Fibroblast of lung (primary cell): ENCODE data around the gene STK4. TPM values are rescaled to one million over a fixed set of nuclear protein-coding genes. Genes with fewer than 3 reads are reported as not detected.

ENCODE experiments used
- DNase-seq, 2 donors: peaks; one replicate each; pipeline versions ENCODE4 v3.0.0 to v3.0.0-alpha.2; 2010; ENCODE audit warnings: low read depth in 2 of 2
- H2AFZ ChIP-seq: 2 replicates; pipeline ENCODE4 v1.5.1; 2012; ENCODE audit warnings: low read length, control low read depth, inconsistent platforms
- H3K27ac ChIP-seq: 2 replicates; pipeline ENCODE4 v1.5.1; 2011; ENCODE audit warnings: low read length, control low read depth; ENCODE audit not compliant: insufficient read depth
- H3K27me3 ChIP-seq: 2 replicates; pipeline ENCODE4 v1.5.1; 2011; ENCODE audit warnings: mild to moderate bottlenecking, low read length; ENCODE audit not compliant: control insufficient read depth, insufficient read depth
- H3K36me3 ChIP-seq: 2 replicates; pipeline ENCODE4 v1.5.1; 2011; ENCODE audit warnings: low read length; ENCODE audit not compliant: control insufficient read depth, insufficient read depth
- H3K4me1 ChIP-seq: 2 replicates; pipeline ENCODE4 v1.5.1; 2011; ENCODE audit warnings: low read length; ENCODE audit not compliant: control insufficient read depth, insufficient read depth; ENCODE audit errors: extremely low read depth
- H3K4me2 ChIP-seq: 2 replicates; pipeline ENCODE4 v1.5.1; 2011; ENCODE audit warnings: low read length, control low read depth; ENCODE audit not compliant: insufficient read depth; ENCODE audit errors: extremely low read depth
- H3K4me3 ChIP-seq, 4 experiments: fragments of 200-600 bp in 1 of 4; sonication (generic) in 1 of 4; replicated peaks in 1 of 4; 2 replicates each; pipeline ENCODE4 v1.5.1; 2011 to 2016; ENCODE audit warnings: low read length in 4 of 4, low read depth in 3 of 4, mild to moderate bottlenecking in 3 of 4, control low read depth in 2 of 4, inconsistent platforms in 1 of 4, mixed read lengths in 1 of 4; ENCODE audit not compliant: insufficient read depth in 1 of 4; ENCODE audit errors: control extremely low read depth in 1 of 4
- H3K79me2 ChIP-seq: 2 replicates; pipeline ENCODE4 v1.5.1; 2012; ENCODE audit warnings: mild to moderate bottlenecking, low read length, inconsistent platforms; ENCODE audit not compliant: control insufficient read depth, insufficient read depth
- H3K9ac ChIP-seq: 2 replicates; pipeline ENCODE4 v1.5.1; 2011; ENCODE audit warnings: mild to moderate bottlenecking, low read length, control low read depth; ENCODE audit not compliant: insufficient read depth
- H3K9me3 ChIP-seq: 2 replicates; pipeline ENCODE4 v1.5.1; 2012; ENCODE audit warnings: low read depth, low read length; ENCODE audit not compliant: control insufficient read depth, insufficient read depth
- H4K20me1 ChIP-seq: 2 replicates; pipeline ENCODE4 v1.5.1; 2011; ENCODE audit warnings: low read length; ENCODE audit not compliant: control insufficient read depth, insufficient read depth; ENCODE audit errors: extremely low read depth
- EZH2 ChIP-seq: IDR thresholded peaks from 2 replicates; pipeline ENCODE4 v1.5.1; 2012; ENCODE audit warnings: low read length, control low read depth, mild to moderate bottlenecking; ENCODE audit errors: missing control alignments
- polyA plus RNA-seq, 2 donors: library from polyadenylated mRNA; depleted of rRNA in 1 of 2; stranded (reverse) in 1 of 2; unstranded in 1 of 2; fragments of >200 nt; gene quantifications; 2 replicates each; pipeline ENCODE4 v1.2.1, GENCODE V29; 2011 to 2012; ENCODE audit warnings: missing spikeins in 1 of 2
- total RNA-seq: library from RNA; depleted of rRNA; stranded (reverse); fragments of >200 nt; gene quantifications from 2 replicates; pipeline ENCODE4 v1.2.1, GENCODE V29; 2014
- TF ChIP-seq, protein P1 (sequence below), 2 donors: IDR thresholded peaks in 1 of 2; conservative IDR thresholded peaks in 1 of 2; 1 replicate in 1 of 2; 2 replicates in 1 of 2; pipeline ENCODE4 v1.5.1; 2011 to 2012; ENCODE audit warnings: low read length in 2 of 2, control low read depth in 1 of 2, inconsistent platforms in 1 of 2, low read depth in 1 of 2, mild to moderate bottlenecking in 1 of 2

Gene STK4
- total and polyA plus RNA-seq, 2 donors (not counting 1 experiment from before 2014, with no cell fraction given), result 19.0 to 31.7 TPM

- TF ChIP-seq, protein P1, sequence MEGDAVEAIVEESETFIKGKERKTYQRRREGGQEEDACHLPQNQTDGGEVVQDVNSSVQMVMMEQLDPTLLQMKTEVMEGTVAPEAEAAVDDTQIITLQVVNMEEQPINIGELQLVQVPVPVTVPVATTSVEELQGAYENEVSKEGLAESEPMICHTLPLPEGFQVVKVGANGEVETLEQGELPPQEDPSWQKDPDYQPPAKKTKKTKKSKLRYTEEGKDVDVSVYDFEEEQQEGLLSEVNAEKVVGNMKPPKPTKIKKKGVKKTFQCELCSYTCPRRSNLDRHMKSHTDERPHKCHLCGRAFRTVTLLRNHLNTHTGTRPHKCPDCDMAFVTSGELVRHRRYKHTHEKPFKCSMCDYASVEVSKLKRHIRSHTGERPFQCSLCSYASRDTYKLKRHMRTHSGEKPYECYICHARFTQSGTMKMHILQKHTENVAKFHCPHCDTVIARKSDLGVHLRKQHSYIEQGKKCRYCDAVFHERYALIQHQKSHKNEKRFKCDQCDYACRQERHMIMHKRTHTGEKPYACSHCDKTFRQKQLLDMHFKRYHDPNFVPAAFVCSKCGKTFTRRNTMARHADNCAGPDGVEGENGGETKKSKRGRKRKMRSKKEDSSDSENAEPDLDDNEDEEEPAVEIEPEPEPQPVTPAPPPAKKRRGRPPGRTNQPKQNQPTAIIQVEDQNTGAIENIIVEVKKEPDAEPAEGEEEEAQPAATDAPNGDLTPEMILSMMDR (conservative IDR thresholded peaks at IDR 0.05 in 1 of 2, IDR thresholded peaks at IDR 0.05 in 1 of 2; ENCODE audit: low read depth in 1 of 2, low read length in 2 of 2), result peak; percentile 70 to 82
- TF ChIP-seq EZH2, result no peak
- H4K20me1 ChIP-seq, result no peaks in the 10 kb centered on the region
- no peaks in the 10 kb centered on the region for H3K4me1 ChIP-seq
- no peaks in the 10 kb centered on the region for H3K79me2 ChIP-seq
- no peak overlapping the region for H3K4me2 ChIP-seq
- no peak overlapping the region for H3K9ac ChIP-seq
- H3K27me3 ChIP-seq, result peaks cover 11% of the 10 kb centered on the region
- peak; percentile 45 to 72 for DNase-seq
- H3K9me3 ChIP-seq, result no peaks in the 10 kb centered on the region
- no peak overlapping the region for H3K4me3 ChIP-seq
- no peak overlapping the region for H3K27ac ChIP-seq
- no peak overlapping the region for H2AFZ ChIP-seq
- H3K36me3 ChIP-seq, result no peaks in the 10 kb centered on the region
Observed at GRCh38 chr20:45095805-45096238, 129.5 kb downstream of the STK4 start.

- Histone ChIP-seq H3K4me3 (no peak overlapping the region), H3K4me1 (no peaks in the 10 kb centered on the region), H3K9me3 (no peaks in the 10 kb centered on the region), H3K27ac (no peak overlapping the region), H3K36me3 (no peaks in the 10 kb centered on the region), H3K4me2 (no peak overlapping the region), H3K79me2 (no peaks in the 10 kb centered on the region), H2AFZ (no peak overlapping the region), H3K27me3 (peaks cover 11% of the 10 kb centered on the region), H4K20me1 (no peaks in the 10 kb centered on the region), H3K9ac (no peak overlapping the region)
- DNase-seq, result no peak
- TF ChIP-seq, protein P1 (conservative IDR thresholded peaks at IDR 0.05 in 1 of 2, IDR thresholded peaks at IDR 0.05 in 1 of 2; ENCODE audit: low read depth in 1 of 2, low read length in 2 of 2), result no peak
- TF ChIP-seq EZH2, result no peak
Observed at GRCh38 chr20:45096781-45097180, 130.5 kb downstream of the STK4 start.

DNA sequence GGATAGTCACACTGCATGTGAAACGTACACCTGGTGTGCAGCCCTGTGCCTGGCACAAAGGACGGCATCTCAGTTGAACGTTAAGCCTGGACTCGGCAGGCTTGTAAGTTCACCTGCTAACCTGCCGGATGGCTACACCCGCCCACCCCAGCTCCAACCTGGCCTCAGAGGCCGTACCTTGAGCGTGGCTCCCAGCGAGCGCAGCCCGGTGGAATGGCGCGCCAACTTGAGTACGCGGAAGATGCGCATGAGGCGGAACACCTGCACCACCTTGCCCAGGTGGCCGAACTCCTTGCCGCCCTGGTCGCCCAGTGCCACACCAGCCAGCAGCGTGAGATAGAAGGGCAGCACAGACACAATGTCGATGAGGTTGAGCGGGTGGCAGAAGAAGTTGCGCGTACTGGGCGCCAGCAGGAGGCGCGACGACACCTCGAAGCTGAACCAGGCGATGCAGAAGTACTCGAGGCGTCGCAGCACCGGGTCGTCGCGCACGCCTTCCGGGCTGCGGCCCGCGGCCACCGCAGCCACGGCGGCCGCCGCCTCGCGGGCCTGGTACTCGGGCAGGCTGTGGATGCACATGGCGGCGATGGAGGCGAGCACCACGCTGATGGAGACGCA, 131.3 kb downstream of the STK4 start:
- Histone ChIP-seq H3K9ac (no peak overlapping the region), H3K4me2 (peak overlapping the region; percentile 32), H3K9me3 (no peaks in the 10 kb centered on the region), H3K79me2 (no peaks in the 10 kb centered on the region), H3K27me3 (peaks cover 11% of the 10 kb centered on the region), H4K20me1 (no peaks in the 10 kb centered on the region), H3K36me3 (no peaks in the 10 kb centered on the region), H3K4me3 (peak overlapping the region in 1 of 4 experiments; percentile 20), H3K27ac (no peak overlapping the region), H3K4me1 (no peaks in the 10 kb centered on the region), H2AFZ (peak overlapping the region; percentile 34)
- TF ChIP-seq EZH2, result no peak
- TF ChIP-seq, protein P1 (conservative IDR thresholded peaks at IDR 0.05 in 1 of 2, IDR thresholded peaks at IDR 0.05 in 1 of 2; ENCODE audit: low read depth in 1 of 2, low read length in 2 of 2), result peak; percentile 22 to 33
- peak; percentile 35 to 42 for DNase-seq
